Endothelial cell of umbilical vein (primary cell): Measurements from ENCODE around the gene CYTH2. TPM values are rescaled to one million over a fixed set of nuclear protein-coding genes. Genes with fewer than 3 reads are reported as not detected.

Experiments
- BruUV-seq: library from RNA; stranded (reverse); fragments of 400-500 nt; replicated peaks from 2 replicates; lab custom pipeline; 2021; lab: Mats Ljungman, UMichigan
- CTCF ChIA-PET: fragments of 300-600, 350-600 bp; sonication (Branson Sonifier 250); formaldehyde crosslinking; loops from one replicate; lab custom pipeline; 2021; ENCODE audit warnings: antibody characterized with exemption, inconsistent platforms; lab: Charles Lee
- POLR2A ChIA-PET: fragments of 300-600, 350-600 bp; sonication (Branson Sonifier 250); formaldehyde crosslinking; loops from one replicate; lab custom pipeline; 2021; ENCODE audit warnings: antibody characterized with exemption, inconsistent platforms; lab: Charles Lee
- DNase-seq: peaks from one replicate; pipeline ENCODE4 v3.0.0-alpha.2; 2011; ENCODE audit warnings: low read depth, low spot score
- FAIRE-seq: peaks from 2 replicates; lab custom pipeline; 2011; peaks lifted over from hg19 to GRCh38; lab: Jason Lieb, UNC
- H2AFZ ChIP-seq: 2 replicates; pipeline ENCODE4 v1.6.0; 2012; ENCODE audit warnings: low read depth, low read length, control low read depth, inconsistent platforms
- H3K27ac ChIP-seq: 2 replicates; pipeline ENCODE4 v1.5.1; 2011; ENCODE audit warnings: low read depth, mild to moderate bottlenecking, control low read depth, low read length, moderate library complexity; ENCODE audit not compliant: insufficient read depth
- H3K27me3 ChIP-seq, 2 experiments: 2 replicates each; pipeline versions ENCODE4 v1.6.0 to v1.6.1; 2011; ENCODE audit warnings: low read length in 2 of 2, mixed read lengths in 1 of 2; ENCODE audit not compliant: control insufficient read depth in 2 of 2, insufficient read depth in 2 of 2
- H3K36me3 ChIP-seq, 2 experiments: 2 replicates in 1 of 2; 3 replicates in 1 of 2; pipeline ENCODE4 v1.5.1; 2011; ENCODE audit warnings: low read length in 2 of 2, mild to moderate bottlenecking in 1 of 2, moderate library complexity in 1 of 2; ENCODE audit not compliant: control insufficient read depth in 2 of 2, insufficient read depth in 2 of 2; ENCODE audit errors: extremely low read depth in 1 of 2
- H3K4me1 ChIP-seq: 3 replicates; pipeline ENCODE4 v1.5.1; 2011; ENCODE audit warnings: mild to moderate bottlenecking, low read length; ENCODE audit not compliant: control insufficient read depth, insufficient read depth; ENCODE audit errors: extremely low read depth
- H3K4me2 ChIP-seq: 2 replicates; pipeline ENCODE4 v1.6.1; 2011; ENCODE audit warnings: low read length, control low read depth, mixed read lengths; ENCODE audit not compliant: insufficient read depth
- H3K4me3 ChIP-seq, 3 experiments: fragments of 200-600 bp in 1 of 3; sonication (generic), shearing (Covaris generic) in 1 of 3; replicated peaks in 1 of 3; 2 replicates each; pipeline ENCODE4 v1.5.1; 2011 to 2016; ENCODE audit warnings: control low read depth in 3 of 3, low read length in 3 of 3, mild to moderate bottlenecking in 2 of 3, inconsistent platforms in 1 of 3, low read depth in 1 of 3, moderate library complexity in 1 of 3; ENCODE audit not compliant: insufficient read depth in 1 of 3
- H3K79me2 ChIP-seq: 2 replicates; pipeline ENCODE4 v1.6.0; 2012; ENCODE audit warnings: low read length, inconsistent platforms; ENCODE audit not compliant: control insufficient read depth, insufficient read depth
- H3K9ac ChIP-seq: replicated peaks from 2 replicates; pipeline ENCODE3; 2011; ENCODE audit warnings: low read length, control low read depth; ENCODE audit not compliant: insufficient read depth; ENCODE audit errors: extremely low read depth
- H3K9me1 ChIP-seq: replicated peaks from 3 replicates; pipeline ENCODE4 v1.6.0; 2011; ENCODE audit warnings: mild to moderate bottlenecking, low read length; ENCODE audit not compliant: control insufficient read depth, insufficient read depth; ENCODE audit errors: extremely low read depth
- H3K9me3 ChIP-seq: replicated peaks from 2 replicates; pipeline ENCODE4 v1.5.1; 2012; ENCODE audit warnings: low read length, inconsistent platforms; ENCODE audit not compliant: control insufficient read depth, insufficient read depth
- H4K20me1 ChIP-seq: replicated peaks from 2 replicates; pipeline ENCODE3; 2011; ENCODE audit warnings: mild to moderate bottlenecking, low read length; ENCODE audit not compliant: control insufficient read depth, insufficient read depth; ENCODE audit errors: extremely low read depth
- EZH2 ChIP-seq: IDR thresholded peaks from 2 replicates; pipeline ENCODE4 v1.6.1; 2012; ENCODE audit warnings: borderline replicate concordance, low read depth, mild to moderate bottlenecking, moderate library complexity, low read length, inconsistent platforms; ENCODE audit not compliant: severe bottlenecking
- FOS ChIP-seq: IDR thresholded peaks from 2 replicates; pipeline ENCODE4 v1.6.1; 2011; ENCODE audit warnings: mild to moderate bottlenecking, low read length, moderate library complexity, borderline replicate concordance; ENCODE audit not compliant: insufficient read depth
- GATA2 ChIP-seq: IDR thresholded peaks from 2 replicates; pipeline ENCODE4 v1.7.0; 2011; ENCODE audit warnings: low read depth, mild to moderate bottlenecking, moderate library complexity, mixed read lengths, low read length; ENCODE audit not compliant: insufficient read length, insufficient read depth
- JUN ChIP-seq: IDR thresholded peaks from 2 replicates; pipeline ENCODE4 v1.6.1; 2011; ENCODE audit warnings: borderline replicate concordance, low read depth; ENCODE audit not compliant: insufficient read length, insufficient read depth
- MYC ChIP-seq: IDR thresholded peaks from one replicate; pipeline ENCODE4 v1.6.1; 2011; ENCODE audit warnings: mild to moderate bottlenecking, low read depth, low read length
- POLR2A ChIP-seq: IDR thresholded peaks from 2 replicates; pipeline ENCODE4 v1.6.1; 2012; ENCODE audit warnings: low read depth, mild to moderate bottlenecking, control low read depth, low read length
- POLR2AphosphoS5 ChIP-seq: IDR thresholded peaks from 2 replicates; pipeline ENCODE4 v1.6.1; 2012; ENCODE audit warnings: low read depth, mild to moderate bottlenecking, control low read depth, low read length, moderate library complexity; ENCODE audit not compliant: insufficient read depth
- dilution Hi-C: fragments of 300-500 bp; cut with MboI; formaldehyde crosslinking; loops from one replicate; pipeline ENCODE4 v1.15.0; 2019; ENCODE audit warnings: low sequenced_read_pairs; ENCODE audit not compliant: extremely low pct_ligation_motif_present
- intact Hi-C: fragments of 100-400 bp; cut with micrococcal nuclease; formaldehyde crosslinking; loops from one replicate; pipeline ENCODE4 v1.10.0; 2022
- polyA plus RNA-seq, 4 experiments: library from polyadenylated mRNA; depleted of rRNA in 3 of 4; stranded (reverse) in 3 of 4; unstranded in 1 of 4; fragments of >200 nt; gene quantifications; 2 replicates each; pipeline versions ENCODE4 v1.2.1 to v1.2.3, GENCODE V29; 2011 to 2012; ENCODE audit warnings: missing spikeins in 1 of 4
- total RNA-seq: library from RNA; stranded (reverse); gene quantifications from 2 replicates; pipeline ENCODE4 v1.2.3, GENCODE V29; 2021
- TF ChIP-seq, protein P1 (sequence below): IDR thresholded peaks from 2 replicates; pipeline ENCODE4 v1.6.1; 2011; ENCODE audit not compliant: insufficient read depth, insufficient read length
- TF ChIP-seq, protein P2 (sequence below), 2 donors: IDR thresholded peaks; 1 replicate in 1 of 2; 2 replicates in 1 of 2; pipeline ENCODE4 v1.5.1; 2011; ENCODE audit warnings: low read length in 2 of 2, mild to moderate bottlenecking in 2 of 2, moderate library complexity in 2 of 2, control low read depth in 1 of 2, inconsistent platforms in 1 of 2, low read depth in 1 of 2; ENCODE audit not compliant: insufficient read depth in 1 of 2; ENCODE audit errors: extremely low read depth in 1 of 2

CYTH2 gene
- total and polyA plus RNA-seq, 2 donors (not counting 3 experiments of a cell fraction or from before 2014, with no cell fraction given) = 98.4 to 119 TPM

DNA sequence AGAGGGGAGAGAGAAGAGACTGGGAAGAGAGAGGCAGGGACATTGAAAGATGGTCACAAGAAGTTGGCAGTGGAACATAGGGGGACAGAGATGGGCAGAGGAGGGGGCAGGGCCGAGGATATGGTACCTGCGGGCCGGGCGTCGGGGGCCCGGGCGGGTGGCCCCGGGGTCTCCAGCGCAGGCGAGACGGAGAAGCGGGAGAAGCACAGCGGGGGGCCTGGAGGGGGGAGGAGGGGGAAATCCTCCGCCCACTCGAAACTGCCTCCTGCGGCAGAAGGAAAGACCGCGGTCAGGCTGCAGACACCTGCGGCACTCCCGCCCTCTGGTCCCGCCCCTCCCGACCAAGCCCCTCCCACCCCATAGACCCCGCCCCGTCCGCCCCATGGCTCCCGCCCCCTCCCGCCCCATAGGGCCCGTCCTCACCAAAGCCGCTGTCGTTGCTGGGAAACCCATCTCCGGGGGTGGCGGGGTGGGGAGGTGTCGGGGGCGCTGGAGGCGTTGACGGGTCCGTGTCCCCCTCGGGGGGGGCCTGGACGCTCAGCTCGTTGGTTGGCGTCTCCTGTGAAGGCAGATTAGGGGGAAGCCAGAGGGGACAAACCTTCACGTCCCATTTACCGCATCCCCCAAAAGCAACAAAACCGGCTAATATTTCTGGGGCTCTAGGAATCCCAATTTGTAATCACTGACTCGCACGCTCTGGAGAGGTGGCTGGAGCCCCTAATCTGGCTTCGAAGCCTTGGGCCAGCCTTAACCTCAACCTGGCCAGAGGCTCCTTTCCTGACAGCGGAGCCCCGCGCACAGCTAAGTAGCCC, 22.0 kb downstream of the CYTH2 start:
- TF ChIP-seq, protein P1, sequence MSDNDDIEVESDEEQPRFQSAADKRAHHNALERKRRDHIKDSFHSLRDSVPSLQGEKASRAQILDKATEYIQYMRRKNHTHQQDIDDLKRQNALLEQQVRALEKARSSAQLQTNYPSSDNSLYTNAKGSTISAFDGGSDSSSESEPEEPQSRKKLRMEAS = no peak
- peak; percentile 37 for TF ChIP-seq EZH2
- ChIA-PET POLR2A (interaction anchor here (0.6 kb wide), 1 partner anchor 23 kb away, joined by 4 read pairs; no protein-coding TSS in a partner anchor), CTCF (interaction anchor here (0.9 to 5.3 kb wide), 5 partner anchors 12 to 140 kb away, joined by 3 to 203 read pairs (median 9); no protein-coding TSS in a partner anchor)
- intact Hi-C loops = no loop called here
- no peaks in the 10 kb centered on the region for H4K20me1 ChIP-seq
- no peak for FAIRE-seq
- no peak overlapping the region for H2AFZ ChIP-seq
- H3K4me3 ChIP-seq = no peak overlapping the region
- H3K9ac ChIP-seq = no peak overlapping the region
- H3K27me3 ChIP-seq = peaks cover 3 to 7% of the 10 kb centered on the region in 2 experiments
- DNase-seq = no peak
- no peaks in the 10 kb centered on the region for H3K36me3 ChIP-seq
- dilution Hi-C loops = no loop called here
- no peak overlapping the region for H3K27ac ChIP-seq
- no peaks in the 10 kb centered on the region for H3K79me2 ChIP-seq
- H3K4me1 ChIP-seq = peaks cover 21% of the 10 kb centered on the region
- no TSS peak for BruUV-seq
- no peaks in the 10 kb centered on the region for H3K9me1 ChIP-seq
- no peaks in the 10 kb centered on the region for H3K9me3 ChIP-seq
- no peak overlapping the region for H3K4me2 ChIP-seq

DNA sequence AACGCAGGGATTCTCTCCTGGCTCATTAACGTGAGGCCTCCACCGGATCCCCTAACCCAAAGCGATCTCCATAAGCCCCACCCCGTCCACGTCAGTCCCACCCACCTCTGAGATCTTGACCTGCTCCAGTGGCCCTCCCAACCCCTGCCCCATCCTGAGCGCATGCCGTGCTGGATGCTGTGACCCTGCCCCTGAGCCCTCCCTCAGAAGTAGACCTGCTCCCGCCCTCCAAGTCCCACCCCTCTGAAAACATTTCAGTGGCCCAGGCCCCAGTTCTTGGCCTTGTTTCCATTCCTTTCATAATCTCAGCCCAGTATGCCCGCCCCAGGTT, 22.6 kb downstream of the CYTH2 start:
- FAIRE-seq = no peak
- no peaks in the 10 kb centered on the region for H3K9me1 ChIP-seq
- H3K79me2 ChIP-seq = no peaks in the 10 kb centered on the region
- H3K4me3 ChIP-seq = no peak overlapping the region
- no peak overlapping the region for H2AFZ ChIP-seq
- H3K4me2 ChIP-seq = no peak overlapping the region
- POLR2A ChIA-PET = interaction anchor here (0.6 kb wide), 1 partner anchor 24 kb away, joined by 4 read pairs; no protein-coding TSS in a partner anchor
- peaks cover 3 to 7% of the 10 kb centered on the region in 2 experiments for H3K27me3 ChIP-seq
- no peaks in the 10 kb centered on the region for H3K36me3 ChIP-seq
- H3K9me3 ChIP-seq = no peaks in the 10 kb centered on the region
- H3K4me1 ChIP-seq = peaks cover 21% of the 10 kb centered on the region
- DNase-seq = no peak
- intact Hi-C loops = loop anchor here (2.0 kb wide), 1 partner anchor 23 kb away; the partner anchor contains the start of gene CYTH2
- H3K9ac ChIP-seq = no peak overlapping the region
- no peak overlapping the region for H3K27ac ChIP-seq
- CTCF ChIA-PET = interaction anchor here (5.3 kb wide), 1 partner anchor 91 kb away, joined by 203 read pairs; no protein-coding TSS in a partner anchor
- dilution Hi-C loops = no loop called here
- TF ChIP-seq, protein P1 = no peak
- TF ChIP-seq JUN = no peak
- no peak for TF ChIP-seq GATA2
- TF ChIP-seq EZH2 = no peak
- TF ChIP-seq, protein P2, sequence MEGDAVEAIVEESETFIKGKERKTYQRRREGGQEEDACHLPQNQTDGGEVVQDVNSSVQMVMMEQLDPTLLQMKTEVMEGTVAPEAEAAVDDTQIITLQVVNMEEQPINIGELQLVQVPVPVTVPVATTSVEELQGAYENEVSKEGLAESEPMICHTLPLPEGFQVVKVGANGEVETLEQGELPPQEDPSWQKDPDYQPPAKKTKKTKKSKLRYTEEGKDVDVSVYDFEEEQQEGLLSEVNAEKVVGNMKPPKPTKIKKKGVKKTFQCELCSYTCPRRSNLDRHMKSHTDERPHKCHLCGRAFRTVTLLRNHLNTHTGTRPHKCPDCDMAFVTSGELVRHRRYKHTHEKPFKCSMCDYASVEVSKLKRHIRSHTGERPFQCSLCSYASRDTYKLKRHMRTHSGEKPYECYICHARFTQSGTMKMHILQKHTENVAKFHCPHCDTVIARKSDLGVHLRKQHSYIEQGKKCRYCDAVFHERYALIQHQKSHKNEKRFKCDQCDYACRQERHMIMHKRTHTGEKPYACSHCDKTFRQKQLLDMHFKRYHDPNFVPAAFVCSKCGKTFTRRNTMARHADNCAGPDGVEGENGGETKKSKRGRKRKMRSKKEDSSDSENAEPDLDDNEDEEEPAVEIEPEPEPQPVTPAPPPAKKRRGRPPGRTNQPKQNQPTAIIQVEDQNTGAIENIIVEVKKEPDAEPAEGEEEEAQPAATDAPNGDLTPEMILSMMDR (IDR thresholded peaks at IDR 0.05; ENCODE audit: extremely low read depth in 1 of 2, insufficient read depth in 1 of 2, low read depth in 1 of 2, low read length in 2 of 2) = no peak
- no peak for TF ChIP-seq FOS
- no peak for TF ChIP-seq MYC
- TF ChIP-seq POLR2AphosphoS5 = no peak
- no peak for TF ChIP-seq POLR2A
- H4K20me1 ChIP-seq = no peaks in the 10 kb centered on the region
- no TSS peak for BruUV-seq
